H1 (cell line): ENCODE measurements around the gene OPA3. TPM values are rescaled to one million over a fixed set of nuclear protein-coding genes. Genes with fewer than 3 reads are reported as not detected.

Experiments
- RAD21 ChIP-seq, 2 experiments: IDR thresholded peaks in 1 of 2; conservative IDR thresholded peaks in 1 of 2; 2 replicates each; pipeline ENCODE4 v1.6.1; 2011; ENCODE audit warnings: low read depth in 2 of 2, low read length in 2 of 2, improper control_type of control experiment in 1 of 2, inconsistent platforms in 1 of 2, mild to moderate bottlenecking in 1 of 2, moderate library complexity in 1 of 2
- RFX5 ChIP-seq: IDR thresholded peaks from 2 replicates; pipeline ENCODE4 v1.6.1; 2011; ENCODE audit warnings: low read depth, low read length, improper control_type of control experiment, borderline replicate concordance
- SIRT6 ChIP-seq: IDR thresholded peaks from one replicate; pipeline ENCODE4 v1.7.1; 2012; ENCODE audit warnings: low read length, inconsistent platforms
- TCF12 ChIP-seq: IDR thresholded peaks from 2 replicates; pipeline ENCODE4 v1.6.1; 2011; ENCODE audit warnings: low read depth, mild to moderate bottlenecking, low read length
- polyA plus RNA-seq, 7 experiments: library from polyadenylated mRNA; depleted of rRNA in 3 of 7; stranded (reverse) in 5 of 7; unstranded in 2 of 7; fragments of >200 nt in 5 of 7; fragments of 200-250 nt in 2 of 7; gene quantifications; 1 replicate in 5 of 7; 2 replicates in 1 of 7; 4 replicates in 1 of 7; pipeline versions ENCODE4 v1.2.1 to v1.2.3, GENCODE V29; 2011 to 2013; ENCODE audit warnings: missing spikeins in 2 of 7, mixed read lengths in 2 of 7
- total RNA-seq: library from RNA; stranded (reverse); fragmentation: NEBNext Ultra II Directional; extraction: Animal tissue kit (Norgen Biotek cat#: 25700); gene quantifications from 2 replicates; pipeline ENCODE4 v1.2.1, GENCODE V29; 2021

OPA3 gene
- total and polyA plus RNA-seq, 2 of the 8 experiments (the other 6 are each of a cell fraction or from before 2014, with no cell fraction given) = 12.5 to 14.5 TPM

- TF ChIP-seq RAD21 (IDR thresholded peaks at IDR 0.05 in 1 of 2, conservative IDR thresholded peaks at IDR 0.05 in 1 of 2; ENCODE audit: low read depth in 2 of 2, low read length in 2 of 2) = peak in 1 of 2 experiments; percentile 14; a peak in 1 of 4 replicates
- no peak for TF ChIP-seq SIRT6
- no peak for TF ChIP-seq RFX5
- TF ChIP-seq TCF12 = no peak
These were observed 86.0 kb downstream of the OPA3 start, which contains the start of gene PPM1N (continued) for GRCh38 chr19:45498411-45499195.
